Measurements from ENCODE around the gene HNRNPUL1. TPM values are rescaled to one million over a fixed set of nuclear protein-coding genes. Genes with fewer than 3 reads are reported as not detected.

Gene HNRNPUL1
- total and polyA plus RNA-seq, 9 of the 15 experiments (the other 6 are each of a cell fraction or from before 2014, with no cell fraction given): 7.3 to 211 (median 85.0) TPM

- TF ChIP-seq CHD7 (IDR thresholded peaks at IDR 0.05; ENCODE audit: low read depth, low read length): no peak
Measured at GRCh38 chr19:41217741-41218140, 46.4 kb upstream of the HNRNPUL1 start (continued).

Data from K562 (cell line).